GM21528 (cell line): ENCODE measurements around the gene PDGFRA.
"Not testable (repeated sequence)": the region's sequence is repeated elsewhere in the genome, so short reads cannot be mapped to it uniquely, and the experiment has no call there.

Experiments used
- ATAC-seq: cut with Tn5 transposase; IDR thresholded peaks from one replicate; pipeline ENCODE4 v1.9.1; 2021; ENCODE audit warnings: mild to moderate bottlenecking, moderate library complexity; ENCODE audit not compliant: unreplicated experiment, low FRiP score

PDGFRA gene

DNA sequence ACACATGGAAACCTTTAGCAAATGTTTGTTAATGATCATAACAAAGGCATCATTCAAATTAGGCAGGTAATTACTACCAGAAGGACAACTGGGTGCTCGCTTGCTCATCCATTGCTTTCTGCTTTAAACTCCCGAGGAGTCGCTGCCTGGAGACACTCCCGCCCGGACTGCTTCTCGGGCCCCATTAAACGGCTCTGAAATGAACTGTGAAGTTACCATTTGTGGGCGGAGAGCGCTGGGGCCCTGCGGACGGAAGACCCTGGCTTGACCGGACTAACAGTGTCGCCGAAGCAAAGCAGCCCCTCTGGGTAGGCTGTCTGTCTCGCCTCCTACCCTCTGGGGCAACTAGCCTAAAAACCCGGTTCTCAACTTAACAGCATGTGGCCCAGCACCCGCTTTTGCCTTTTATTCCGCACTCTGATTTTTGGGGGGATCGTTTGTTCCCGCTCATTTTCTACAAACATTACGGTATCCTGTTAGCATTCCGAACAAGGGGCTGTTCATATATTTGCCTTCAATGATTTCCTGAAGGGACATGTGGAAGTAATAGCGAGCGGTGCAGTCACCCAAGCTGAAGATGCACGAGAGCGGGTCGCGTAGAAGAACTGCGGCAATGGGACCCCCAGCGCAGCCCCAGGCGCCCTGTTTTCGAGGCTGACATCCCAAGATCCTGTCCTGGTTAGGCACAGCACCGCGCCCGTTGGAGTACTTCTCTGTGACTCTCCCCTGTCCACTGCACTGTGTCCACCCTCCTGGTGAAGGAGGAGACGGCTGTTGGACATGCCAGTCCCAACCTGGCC is 1.6 kb upstream of the PDGFRA start:
- no peak for ATAC-seq

GRCh38 chr4:54228056-54228527 is 1.0 kb upstream of the PDGFRA start:
- ATAC-seq, result no peak

DNA sequence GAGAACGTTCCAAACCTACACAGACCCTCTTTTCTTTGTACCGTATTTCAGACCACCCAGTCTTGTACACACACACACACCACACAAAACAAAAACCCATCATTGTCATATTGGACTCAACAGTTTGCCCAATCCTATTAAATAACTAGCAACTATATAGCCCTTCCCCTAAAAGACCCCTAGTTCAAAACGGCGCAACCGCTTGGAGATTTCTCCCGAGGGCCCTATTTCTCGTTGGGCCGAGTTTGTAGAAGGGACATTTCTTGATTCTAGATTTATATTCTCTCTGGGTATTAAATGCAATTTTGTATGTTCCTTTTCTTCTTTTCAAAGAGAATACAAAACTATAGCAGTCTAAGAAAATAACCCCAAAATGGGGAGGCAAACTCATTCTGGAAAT is 547 bp upstream of the PDGFRA start:
- ATAC-seq, result no peak

- ATAC-seq, result no peak
Observed at GRCh38 chr4:54229631-54230483, 764 bp downstream of the PDGFRA start.

DNA sequence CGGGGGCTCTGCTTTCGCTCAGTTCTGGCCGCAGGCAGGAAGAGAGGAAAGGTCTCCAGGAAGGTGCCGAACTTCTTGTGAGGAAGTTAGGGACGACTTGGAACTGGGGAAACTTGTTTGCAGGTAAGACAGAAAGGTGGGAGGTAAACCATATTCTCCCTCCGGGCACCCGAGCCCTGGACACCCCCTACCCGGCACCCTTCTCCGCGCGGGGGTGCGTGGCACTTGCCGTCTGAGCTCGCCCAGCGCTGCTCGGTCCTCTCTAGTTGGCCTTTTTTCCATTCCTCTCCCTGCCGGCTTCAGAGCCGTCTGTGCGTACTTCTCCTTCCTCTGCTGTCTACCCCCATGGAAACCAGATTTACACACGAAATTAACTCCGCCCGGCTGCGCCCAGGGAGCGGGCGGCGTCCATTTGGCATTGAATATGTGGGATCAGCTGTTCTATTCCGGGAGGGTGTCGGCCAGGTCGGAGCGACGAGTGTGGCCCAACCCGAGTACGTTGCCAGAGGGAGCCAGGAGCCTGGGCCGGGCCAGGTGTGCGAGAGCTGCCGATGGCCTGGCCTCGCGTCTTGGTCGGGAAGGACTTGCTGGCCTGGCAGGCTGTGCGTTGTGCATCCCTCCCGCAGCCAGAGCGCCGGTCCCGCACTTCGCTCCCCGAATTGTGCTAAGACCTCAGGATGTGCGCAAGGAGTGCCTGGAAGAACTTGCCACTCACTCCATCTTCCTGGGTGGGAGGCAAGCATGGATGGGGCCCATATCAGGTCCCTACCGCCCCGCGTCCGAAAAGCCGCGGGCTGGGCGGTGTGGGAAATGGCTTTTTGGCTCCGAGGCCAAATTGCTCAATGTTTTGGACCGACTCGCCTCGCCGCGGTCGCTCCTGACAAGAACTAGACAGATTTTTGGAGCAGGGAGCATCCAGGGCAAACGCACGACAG is 1.7 kb downstream of the PDGFRA start:
- ATAC-seq, result no peak

DNA sequence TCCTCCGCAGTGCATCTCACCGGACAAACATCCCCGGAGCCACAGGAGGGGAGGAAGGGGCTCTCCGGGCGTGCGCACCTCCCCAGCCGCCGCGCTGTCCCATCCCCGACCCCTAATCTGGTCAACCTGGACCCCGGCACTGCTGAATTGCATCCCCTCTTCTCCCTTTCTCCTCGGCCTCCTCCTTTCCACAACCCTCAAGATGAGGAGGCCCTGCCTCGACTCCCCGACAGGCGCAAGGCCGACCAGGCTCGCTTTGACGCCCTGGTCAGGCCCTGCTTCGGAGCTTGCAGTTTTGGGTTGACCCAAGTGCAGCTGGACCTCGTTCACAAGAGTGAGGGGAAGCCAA is 2.3 kb downstream of the PDGFRA start:
- ATAC-seq, result no peak

DNA sequence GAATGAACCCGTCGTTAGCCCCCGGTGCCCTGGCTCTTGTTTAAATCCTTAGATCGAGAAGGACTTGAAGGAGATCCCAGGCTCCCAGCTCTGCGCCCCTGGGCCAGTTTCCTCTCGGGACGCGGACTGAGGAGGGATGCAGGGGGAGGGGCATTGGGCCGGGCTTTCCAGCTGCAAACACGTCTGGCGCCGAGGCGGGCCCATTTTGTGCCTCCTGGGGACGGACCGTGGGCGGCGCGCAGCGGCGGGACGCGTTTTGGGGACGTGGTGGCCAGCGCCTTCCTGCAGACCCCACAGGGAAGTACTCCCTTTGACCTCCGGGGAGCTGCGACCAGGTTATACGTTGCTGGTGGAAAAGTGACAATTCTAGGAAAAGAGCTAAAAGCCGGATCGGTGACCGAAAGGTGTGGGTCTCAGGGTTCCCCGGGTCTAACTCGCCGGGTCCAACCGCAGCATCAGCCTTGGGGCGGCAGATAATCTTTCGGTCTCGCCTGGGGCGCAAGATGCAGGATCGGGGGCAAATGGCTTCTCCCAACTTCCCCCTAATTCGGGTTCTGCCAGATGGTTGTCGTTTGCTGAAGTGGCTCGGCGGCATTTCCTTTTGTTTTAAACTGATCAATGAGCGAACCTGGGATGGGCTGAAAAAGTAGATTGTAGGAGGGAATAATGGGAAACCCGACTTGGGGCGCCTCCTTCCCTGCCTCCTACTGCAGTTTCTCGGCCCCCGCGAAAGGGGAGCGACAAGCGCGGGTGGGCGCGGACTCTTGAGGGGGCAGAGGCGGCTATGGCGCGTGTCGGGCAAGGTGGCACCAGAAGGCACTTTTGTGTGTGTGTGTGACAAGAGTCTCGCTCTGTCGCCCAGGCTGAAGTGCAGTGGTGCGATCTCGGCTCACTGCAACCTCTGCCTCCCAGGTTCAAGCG is 2.9 kb downstream of the PDGFRA start:
- ATAC-seq, result no peak

DNA sequence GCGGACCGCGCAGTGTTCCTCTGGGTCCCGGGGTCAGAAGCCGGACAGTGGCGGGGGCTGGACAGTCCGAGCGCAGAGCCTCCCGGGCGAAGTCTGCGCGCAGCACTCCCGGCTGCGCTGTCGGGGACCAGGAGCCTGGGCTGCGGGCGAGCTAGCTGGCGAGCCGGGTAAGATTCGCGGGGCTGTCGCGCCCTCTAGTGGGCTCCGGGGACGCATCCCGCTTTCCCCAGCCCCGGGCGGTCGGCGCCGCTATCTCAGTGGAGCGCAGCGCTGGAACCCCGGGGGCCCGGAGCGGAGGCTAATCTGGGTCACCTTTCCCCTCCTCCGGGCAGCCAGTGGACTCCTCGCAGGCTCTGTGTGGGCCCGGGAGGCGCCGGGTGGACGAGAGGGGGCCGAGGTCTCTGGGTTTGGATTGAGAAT is 4.2 kb downstream of the PDGFRA start:
- peak; percentile 91 for ATAC-seq

- peak; percentile 70 for ATAC-seq
Observed at GRCh38 chr4:54233697-54234496, 4.8 kb downstream of the PDGFRA start.

GRCh38 chr4:54234497-54235205 is 5.6 kb downstream of the PDGFRA start:
- no peak for ATAC-seq

GRCh38 chr4:54236316-54236715 is 7.2 kb downstream of the PDGFRA start:
- not testable (repeated sequence) for ATAC-seq

GRCh38 chr4:54237770-54238169 is 8.7 kb downstream of the PDGFRA start:
- ATAC-seq, result no peak

DNA sequence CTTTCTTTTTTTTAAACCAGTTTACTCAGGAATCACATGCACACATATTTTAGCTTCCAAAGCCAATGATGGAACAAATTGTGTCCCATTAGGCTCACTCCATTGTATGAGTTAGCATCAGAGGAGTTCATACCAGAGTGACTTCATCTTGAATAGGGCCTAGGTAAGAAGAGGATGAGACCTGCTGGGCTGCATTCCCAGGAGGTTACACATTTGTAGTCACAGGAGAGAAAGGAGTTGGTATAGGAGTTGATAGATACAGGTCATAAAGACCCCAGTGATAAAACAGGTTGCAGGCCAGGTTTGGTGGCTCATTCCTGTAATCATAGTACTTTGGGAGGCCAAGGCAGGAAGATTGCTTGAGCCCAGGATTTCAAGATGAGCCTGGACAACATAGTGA is 9.3 kb downstream of the PDGFRA start:
- no peak for ATAC-seq

- not testable (repeated sequence) for ATAC-seq
Observed at GRCh38 chr4:54241268-54241823, 12.3 kb downstream of the PDGFRA start.

- ATAC-seq, result not testable (repeated sequence)
Observed at GRCh38 chr4:54243541-54243940, 14.4 kb downstream of the PDGFRA start.

GRCh38 chr4:54252312-54252711 is 23.2 kb downstream of the PDGFRA start:
- ATAC-seq, result not testable (repeated sequence)

- no peak for ATAC-seq
Observed at GRCh38 chr4:54254116-54254914, 25.2 kb downstream of the PDGFRA start.
